ENCODE measurements around the gene PLXNA3.

Gene PLXNA3

GRCh38 chrX:154428176-154429171, 29.6 kb upstream of the PLXNA3 start, which contains the start of gene ATP6AP1:
Gene ATP6AP1, plus strand, starts transcription at chrX:154428677. Its CDS starts 16 bp downstream, at chrX:154428693.
- peak within 1 kb of the TSS; percentile 66 for H3K4me3 ChIP-seq (ENCODE audit: low read depth, low read length)
- TF ChIP-seq MYC (IDR thresholded peaks at IDR 0.05; ENCODE audit: low read depth, low read length) (no peak; the same call in 1 of the 2 replicates), POLR2A (IDR thresholded peaks at IDR 0.05; ENCODE audit: extremely low read depth, insufficient read length) (peak; percentile 28)
- TF ChIP-seq, protein P1, sequence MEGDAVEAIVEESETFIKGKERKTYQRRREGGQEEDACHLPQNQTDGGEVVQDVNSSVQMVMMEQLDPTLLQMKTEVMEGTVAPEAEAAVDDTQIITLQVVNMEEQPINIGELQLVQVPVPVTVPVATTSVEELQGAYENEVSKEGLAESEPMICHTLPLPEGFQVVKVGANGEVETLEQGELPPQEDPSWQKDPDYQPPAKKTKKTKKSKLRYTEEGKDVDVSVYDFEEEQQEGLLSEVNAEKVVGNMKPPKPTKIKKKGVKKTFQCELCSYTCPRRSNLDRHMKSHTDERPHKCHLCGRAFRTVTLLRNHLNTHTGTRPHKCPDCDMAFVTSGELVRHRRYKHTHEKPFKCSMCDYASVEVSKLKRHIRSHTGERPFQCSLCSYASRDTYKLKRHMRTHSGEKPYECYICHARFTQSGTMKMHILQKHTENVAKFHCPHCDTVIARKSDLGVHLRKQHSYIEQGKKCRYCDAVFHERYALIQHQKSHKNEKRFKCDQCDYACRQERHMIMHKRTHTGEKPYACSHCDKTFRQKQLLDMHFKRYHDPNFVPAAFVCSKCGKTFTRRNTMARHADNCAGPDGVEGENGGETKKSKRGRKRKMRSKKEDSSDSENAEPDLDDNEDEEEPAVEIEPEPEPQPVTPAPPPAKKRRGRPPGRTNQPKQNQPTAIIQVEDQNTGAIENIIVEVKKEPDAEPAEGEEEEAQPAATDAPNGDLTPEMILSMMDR (IDR thresholded peaks at IDR 0.05; ENCODE audit: low read depth, low read length): no peak
- TF ChIP-seq, protein P2, sequence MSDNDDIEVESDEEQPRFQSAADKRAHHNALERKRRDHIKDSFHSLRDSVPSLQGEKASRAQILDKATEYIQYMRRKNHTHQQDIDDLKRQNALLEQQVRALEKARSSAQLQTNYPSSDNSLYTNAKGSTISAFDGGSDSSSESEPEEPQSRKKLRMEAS (IDR thresholded peaks at IDR 0.05; ENCODE audit: low read depth, low read length): peak; percentile 12; the same call in 1 of the 2 replicates
- DNase-seq (ENCODE audit: low read depth): peak; percentile 95

DNA sequence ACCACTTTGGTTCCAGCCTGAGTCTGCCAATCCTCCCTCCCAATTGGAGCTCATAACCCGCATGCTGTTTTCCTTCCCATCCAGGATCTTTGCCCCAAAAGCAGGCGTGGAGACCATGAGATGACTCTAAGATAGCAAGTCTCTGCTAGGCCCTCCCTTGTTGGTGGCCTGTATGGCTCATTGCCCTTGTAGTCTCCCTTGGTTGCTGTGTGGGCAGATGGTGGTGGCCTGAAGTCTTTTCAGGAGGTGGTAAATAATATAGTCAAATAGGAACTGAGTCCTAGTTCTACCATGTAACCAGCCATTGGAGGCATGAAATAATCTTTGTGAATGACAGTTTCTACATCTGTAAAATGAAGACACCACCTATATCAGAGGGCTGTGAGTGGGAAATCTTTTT, 28.4 kb upstream of the PLXNA3 start:
- peak overlapping the region; percentile 66 for H3K4me3 ChIP-seq (ENCODE audit: low read depth, low read length)
- DNase-seq (ENCODE audit: low read depth): no peak
- TF ChIP-seq, protein P1 (IDR thresholded peaks at IDR 0.05; ENCODE audit: low read depth, low read length): no peak
- TF ChIP-seq POLR2A (IDR thresholded peaks at IDR 0.05; ENCODE audit: extremely low read depth, insufficient read length) (no peak), MYC (IDR thresholded peaks at IDR 0.05; ENCODE audit: low read depth, low read length) (no peak)
- TF ChIP-seq, protein P2 (IDR thresholded peaks at IDR 0.05; ENCODE audit: low read depth, low read length): no peak

GRCh38 chrX:154430479-154430878, 27.6 kb upstream of the PLXNA3 start:
- peak; percentile 42 for DNase-seq (ENCODE audit: low read depth)
- peak overlapping the region; percentile 46 for H3K4me3 ChIP-seq (ENCODE audit: low read depth, low read length)
- TF ChIP-seq POLR2A (IDR thresholded peaks at IDR 0.05; ENCODE audit: extremely low read depth, insufficient read length) (no peak), MYC (IDR thresholded peaks at IDR 0.05; ENCODE audit: low read depth, low read length) (no peak)
- TF ChIP-seq, protein P1 (IDR thresholded peaks at IDR 0.05; ENCODE audit: low read depth, low read length): no peak

GRCh38 chrX:154430916-154431315, 27.2 kb upstream of the PLXNA3 start:
- TF ChIP-seq POLR2A (IDR thresholded peaks at IDR 0.05; ENCODE audit: extremely low read depth, insufficient read length) (no peak), MYC (IDR thresholded peaks at IDR 0.05; ENCODE audit: low read depth, low read length) (no peak)
- TF ChIP-seq, protein P2 (IDR thresholded peaks at IDR 0.05; ENCODE audit: low read depth, low read length): no peak
- TF ChIP-seq, protein P1 (IDR thresholded peaks at IDR 0.05; ENCODE audit: low read depth, low read length): no peak
- peak; percentile 81 for DNase-seq (ENCODE audit: low read depth)
- H3K4me3 ChIP-seq (ENCODE audit: low read depth, low read length): peak overlapping the region; percentile 46

DNA sequence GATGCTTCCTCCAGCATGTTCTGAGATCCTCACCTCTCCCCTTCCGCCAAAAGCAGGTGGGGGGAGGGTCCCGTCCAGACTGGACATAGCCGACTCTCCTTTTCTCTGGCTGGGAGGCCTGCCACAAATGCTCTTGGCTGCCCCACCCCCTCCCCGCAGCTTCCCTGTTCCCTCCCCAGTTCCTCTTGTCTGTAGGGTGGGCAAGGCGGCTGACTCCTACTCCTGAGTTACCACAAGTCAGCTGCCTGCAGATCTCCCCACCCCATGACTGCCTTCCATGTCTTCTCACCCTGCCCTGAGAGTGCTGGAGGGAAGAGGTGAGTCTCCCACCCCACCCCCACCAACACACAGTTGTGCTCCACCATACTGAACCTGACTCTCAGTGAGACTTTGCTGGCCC, 26.7 kb upstream of the PLXNA3 start:
- peak; percentile 83 for DNase-seq (ENCODE audit: low read depth)
- H3K4me3 ChIP-seq (ENCODE audit: low read depth, low read length): peak overlapping the region; percentile 46
- TF ChIP-seq POLR2A (IDR thresholded peaks at IDR 0.05; ENCODE audit: extremely low read depth, insufficient read length): no peak

GRCh38 chrX:154432210-154432609, 25.9 kb upstream of the PLXNA3 start:
- no peak for DNase-seq (ENCODE audit: low read depth)
- H3K4me3 ChIP-seq (ENCODE audit: low read depth, low read length): no peak overlapping the region
- no peak for TF ChIP-seq POLR2A (IDR thresholded peaks at IDR 0.05; ENCODE audit: extremely low read depth, insufficient read length)
- no peak for TF ChIP-seq MYC (IDR thresholded peaks at IDR 0.05; ENCODE audit: low read depth, low read length)
- TF ChIP-seq, protein P2 (IDR thresholded peaks at IDR 0.05; ENCODE audit: low read depth, low read length): no peak
- TF ChIP-seq, protein P1 (IDR thresholded peaks at IDR 0.05; ENCODE audit: low read depth, low read length): no peak

Measured in NB4 (cell line).